ENCODE results near the gene AQR. TPM values are rescaled to one million over a fixed set of nuclear protein-coding genes. Genes with fewer than 3 reads are reported as not detected.

Gene AQR
- polyA plus RNA-seq, 1 of the 3 experiments (the other 2 are of a cell fraction), result 11.6 TPM

DNA sequence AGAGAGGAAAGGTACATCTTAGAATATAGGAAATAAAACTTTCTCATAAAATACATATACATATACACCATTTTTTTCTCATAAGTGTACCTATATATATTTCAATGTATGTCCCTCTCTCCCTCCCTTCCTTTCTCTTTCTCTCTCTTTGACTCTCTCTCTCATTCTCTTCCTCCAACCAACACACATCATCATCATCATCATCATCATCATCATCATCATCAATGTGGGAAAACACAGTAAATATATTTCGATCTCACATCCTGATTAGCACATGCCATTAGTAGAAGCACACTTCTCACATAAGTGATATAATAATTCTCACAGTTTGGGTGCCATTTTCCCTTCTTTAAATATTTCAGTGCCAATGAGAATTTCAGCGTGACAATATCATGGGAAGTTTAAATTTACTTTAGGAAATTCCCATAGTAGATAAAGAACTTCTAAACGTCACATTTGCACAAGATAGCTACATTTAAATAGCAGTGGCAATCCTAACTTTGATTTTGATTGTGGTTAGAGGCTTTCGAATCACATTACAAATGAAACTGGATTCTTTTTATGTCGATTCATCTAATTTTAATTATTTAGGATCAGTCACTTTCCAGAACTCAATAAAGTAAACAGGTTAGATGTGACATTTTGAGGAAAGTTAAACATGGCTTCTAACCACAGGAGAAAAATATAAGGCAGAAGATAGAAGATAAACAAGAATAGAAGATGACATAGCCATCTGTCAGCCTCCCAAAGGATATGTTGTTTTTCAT lies 141.2 kb downstream of the AQR start:
- Histone ChIP-seq H3K9me3 (no peaks in the 10 kb centered on the region), H3K4me2 (no peak overlapping the region), H3K36me3 (replicated peaks in 1 of 2; ENCODE audit: control insufficient read depth in 1 of 2, insufficient read depth in 2 of 2, low read length in 1 of 2) (no peaks in the 10 kb centered on the region), H3K4me1 (ENCODE audit: control insufficient read depth in 1 of 2, insufficient read depth in 2 of 2, low read depth in 1 of 2, low read length in 1 of 2) (no peaks in the 10 kb centered on the region), H2AFZ (ENCODE audit: low read depth) (peak overlapping the region; percentile 12; the same call in 1 of the 2 replicates), H3K9ac (no peak overlapping the region), H3K27ac (ENCODE audit: low read depth in 2 of 2, low read length in 1 of 2) (no peak overlapping the region), H3K4me3 (ENCODE audit: low read depth in 2 of 2, low read length in 1 of 2) (no peak overlapping the region), H3K79me2 (ENCODE audit: insufficient read depth) (no peaks in the 10 kb centered on the region), H3K9me2 (no peaks in the 10 kb centered on the region), H3K27me3 (ENCODE audit: insufficient read depth) (no peaks in the 10 kb centered on the region), H3F3A (replicated peaks; ENCODE audit: insufficient read depth) (no peaks in the 10 kb centered on the region), H4K20me1 (ENCODE audit: insufficient read depth) (no peaks in the 10 kb centered on the region)
- 74% methylated on average over 5 of the region's 5 CpGs for WGBS (ENCODE audit: low lambda C conversion rate)
- CTCF ChIA-PET, result no interaction called here
- no peak for DNase-seq
- POLR2A ChIA-PET, result no interaction called here
- TF ChIP-seq GATA2 (CRISPR knock-in tag; IDR thresholded peaks at IDR 0.05) (no peak), GABPA (IDR thresholded peaks at IDR 0.05; ENCODE audit: low read depth) (no peak), MEF2A (IDR thresholded peaks at IDR 0.05; ENCODE audit: borderline replicate concordance, low read depth) (no peak), RFX5 (IDR thresholded peaks at IDR 0.05; ENCODE audit: low read length) (no peak)
- TF ChIP-seq, protein P1, sequence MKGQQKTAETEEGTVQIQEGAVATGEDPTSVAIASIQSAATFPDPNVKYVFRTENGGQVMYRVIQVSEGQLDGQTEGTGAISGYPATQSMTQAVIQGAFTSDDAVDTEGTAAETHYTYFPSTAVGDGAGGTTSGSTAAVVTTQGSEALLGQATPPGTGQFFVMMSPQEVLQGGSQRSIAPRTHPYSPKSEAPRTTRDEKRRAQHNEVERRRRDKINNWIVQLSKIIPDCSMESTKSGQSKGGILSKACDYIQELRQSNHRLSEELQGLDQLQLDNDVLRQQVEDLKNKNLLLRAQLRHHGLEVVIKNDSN (IDR thresholded peaks at IDR 0.05; ENCODE audit: borderline replicate concordance, low read depth), result no peak

DNA sequence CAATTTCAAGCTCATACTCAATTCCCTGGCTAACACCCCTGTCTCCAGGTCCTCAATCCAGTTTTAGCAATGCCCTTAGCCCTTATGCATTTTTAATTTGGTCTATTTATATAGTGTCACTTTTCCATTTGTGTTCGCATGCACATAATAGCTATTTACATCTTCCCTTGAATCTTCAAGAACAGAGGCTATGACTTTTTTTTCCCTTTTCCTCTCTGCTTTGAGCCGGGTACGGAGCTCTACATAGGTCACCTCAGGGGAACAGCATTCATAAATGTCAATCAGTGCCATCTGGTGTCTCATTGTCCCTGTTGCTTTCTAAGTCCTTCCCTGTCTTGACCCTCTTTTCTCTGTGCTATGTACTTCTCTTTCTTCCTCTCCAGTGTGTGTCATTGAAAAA lies 147.7 kb downstream of the AQR start:
- 80% methylated on average over 3 of the region's 3 CpGs for WGBS (ENCODE audit: low lambda C conversion rate)
- ChIA-PET CTCF (interaction anchor here (0.9 to 1.5 kb wide), 2 partner anchors 20 to 113 kb away, joined by 3 to 4 read pairs; no protein-coding TSS in a partner anchor), POLR2A (no interaction called here)
- Histone ChIP-seq H3K9me2 (no peaks in the 10 kb centered on the region), H4K20me1 (ENCODE audit: insufficient read depth) (no peaks in the 10 kb centered on the region), H3K27me3 (ENCODE audit: insufficient read depth) (no peaks in the 10 kb centered on the region), H2AFZ (ENCODE audit: low read depth) (no peak overlapping the region), H3K9ac (no peak overlapping the region), H3K27ac (ENCODE audit: low read depth in 2 of 2, low read length in 1 of 2) (no peak overlapping the region), H3K9me3 (no peaks in the 10 kb centered on the region), H3K4me1 (ENCODE audit: control insufficient read depth in 1 of 2, insufficient read depth in 2 of 2, low read depth in 1 of 2, low read length in 1 of 2) (no peaks in the 10 kb centered on the region), H3K4me3 (ENCODE audit: low read depth in 2 of 2, low read length in 1 of 2) (no peak overlapping the region), H3K79me2 (ENCODE audit: insufficient read depth) (no peaks in the 10 kb centered on the region), H3K4me2 (no peak overlapping the region), H3K36me3 (replicated peaks in 1 of 2; ENCODE audit: control insufficient read depth in 1 of 2, insufficient read depth in 2 of 2, low read length in 1 of 2) (no peaks in the 10 kb centered on the region), H3F3A (replicated peaks; ENCODE audit: insufficient read depth) (peaks cover 20% of the 10 kb centered on the region)
- no peak for DNase-seq
- no peak for TF ChIP-seq SMC3 (IDR thresholded peaks at IDR 0.05; ENCODE audit: low read depth, low read length)
- no peak for TF ChIP-seq RXRA (IDR thresholded peaks at IDR 0.05; ENCODE audit: borderline replicate concordance, low read depth)
- TF ChIP-seq, protein P2, sequence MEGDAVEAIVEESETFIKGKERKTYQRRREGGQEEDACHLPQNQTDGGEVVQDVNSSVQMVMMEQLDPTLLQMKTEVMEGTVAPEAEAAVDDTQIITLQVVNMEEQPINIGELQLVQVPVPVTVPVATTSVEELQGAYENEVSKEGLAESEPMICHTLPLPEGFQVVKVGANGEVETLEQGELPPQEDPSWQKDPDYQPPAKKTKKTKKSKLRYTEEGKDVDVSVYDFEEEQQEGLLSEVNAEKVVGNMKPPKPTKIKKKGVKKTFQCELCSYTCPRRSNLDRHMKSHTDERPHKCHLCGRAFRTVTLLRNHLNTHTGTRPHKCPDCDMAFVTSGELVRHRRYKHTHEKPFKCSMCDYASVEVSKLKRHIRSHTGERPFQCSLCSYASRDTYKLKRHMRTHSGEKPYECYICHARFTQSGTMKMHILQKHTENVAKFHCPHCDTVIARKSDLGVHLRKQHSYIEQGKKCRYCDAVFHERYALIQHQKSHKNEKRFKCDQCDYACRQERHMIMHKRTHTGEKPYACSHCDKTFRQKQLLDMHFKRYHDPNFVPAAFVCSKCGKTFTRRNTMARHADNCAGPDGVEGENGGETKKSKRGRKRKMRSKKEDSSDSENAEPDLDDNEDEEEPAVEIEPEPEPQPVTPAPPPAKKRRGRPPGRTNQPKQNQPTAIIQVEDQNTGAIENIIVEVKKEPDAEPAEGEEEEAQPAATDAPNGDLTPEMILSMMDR (IDR thresholded peaks at IDR 0.05), result no peak
- TF ChIP-seq, protein P3, sequence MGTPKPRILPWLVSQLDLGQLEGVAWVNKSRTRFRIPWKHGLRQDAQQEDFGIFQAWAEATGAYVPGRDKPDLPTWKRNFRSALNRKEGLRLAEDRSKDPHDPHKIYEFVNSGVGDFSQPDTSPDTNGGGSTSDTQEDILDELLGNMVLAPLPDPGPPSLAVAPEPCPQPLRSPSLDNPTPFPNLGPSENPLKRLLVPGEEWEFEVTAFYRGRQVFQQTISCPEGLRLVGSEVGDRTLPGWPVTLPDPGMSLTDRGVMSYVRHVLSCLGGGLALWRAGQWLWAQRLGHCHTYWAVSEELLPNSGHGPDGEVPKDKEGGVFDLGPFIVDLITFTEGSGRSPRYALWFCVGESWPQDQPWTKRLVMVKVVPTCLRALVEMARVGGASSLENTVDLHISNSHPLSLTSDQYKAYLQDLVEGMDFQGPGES (IDR thresholded peaks at IDR 0.05; ENCODE audit: low read depth, low read length), result no peak
- no peak for TF ChIP-seq JUND (IDR thresholded peaks at IDR 0.05)
- TF ChIP-seq CHD2 (IDR thresholded peaks at IDR 0.05; ENCODE audit: low read length, partially characterized antibody), result no peak
- no peak for TF ChIP-seq TAF1 (IDR thresholded peaks at IDR 0.05; ENCODE audit: borderline replicate concordance, low read depth, low read length)
- TF ChIP-seq, protein P4, sequence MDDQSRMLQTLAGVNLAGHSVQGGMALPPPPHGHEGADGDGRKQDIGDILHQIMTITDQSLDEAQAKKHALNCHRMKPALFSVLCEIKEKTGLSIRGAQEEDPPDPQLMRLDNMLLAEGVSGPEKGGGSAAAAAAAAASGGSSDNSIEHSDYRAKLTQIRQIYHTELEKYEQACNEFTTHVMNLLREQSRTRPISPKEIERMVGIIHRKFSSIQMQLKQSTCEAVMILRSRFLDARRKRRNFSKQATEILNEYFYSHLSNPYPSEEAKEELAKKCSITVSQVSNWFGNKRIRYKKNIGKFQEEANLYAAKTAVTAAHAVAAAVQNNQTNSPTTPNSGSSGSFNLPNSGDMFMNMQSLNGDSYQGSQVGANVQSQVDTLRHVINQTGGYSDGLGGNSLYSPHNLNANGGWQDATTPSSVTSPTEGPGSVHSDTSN (IDR thresholded peaks at IDR 0.05), result no peak
- TF ChIP-seq, protein P5, sequence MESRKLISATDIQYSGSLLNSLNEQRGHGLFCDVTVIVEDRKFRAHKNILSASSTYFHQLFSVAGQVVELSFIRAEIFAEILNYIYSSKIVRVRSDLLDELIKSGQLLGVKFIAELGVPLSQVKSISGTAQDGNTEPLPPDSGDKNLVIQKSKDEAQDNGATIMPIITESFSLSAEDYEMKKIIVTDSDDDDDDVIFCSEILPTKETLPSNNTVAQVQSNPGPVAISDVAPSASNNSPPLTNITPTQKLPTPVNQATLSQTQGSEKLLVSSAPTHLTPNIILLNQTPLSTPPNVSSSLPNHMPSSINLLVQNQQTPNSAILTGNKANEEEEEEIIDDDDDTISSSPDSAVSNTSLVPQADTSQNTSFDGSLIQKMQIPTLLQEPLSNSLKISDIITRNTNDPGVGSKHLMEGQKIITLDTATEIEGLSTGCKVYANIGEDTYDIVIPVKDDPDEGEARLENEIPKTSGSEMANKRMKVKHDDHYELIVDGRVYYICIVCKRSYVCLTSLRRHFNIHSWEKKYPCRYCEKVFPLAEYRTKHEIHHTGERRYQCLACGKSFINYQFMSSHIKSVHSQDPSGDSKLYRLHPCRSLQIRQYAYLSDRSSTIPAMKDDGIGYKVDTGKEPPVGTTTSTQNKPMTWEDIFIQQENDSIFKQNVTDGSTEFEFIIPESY (IDR thresholded peaks at IDR 0.05; ENCODE audit: borderline replicate concordance, low read depth), result no peak
- TF ChIP-seq MEF2A (IDR thresholded peaks at IDR 0.05; ENCODE audit: borderline replicate concordance, low read depth), result no peak
- TF ChIP-seq, protein P6, sequence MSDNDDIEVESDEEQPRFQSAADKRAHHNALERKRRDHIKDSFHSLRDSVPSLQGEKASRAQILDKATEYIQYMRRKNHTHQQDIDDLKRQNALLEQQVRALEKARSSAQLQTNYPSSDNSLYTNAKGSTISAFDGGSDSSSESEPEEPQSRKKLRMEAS (IDR thresholded peaks at IDR 0.05; ENCODE audit: low read depth), result no peak
- TF ChIP-seq FOSL2 (IDR thresholded peaks at IDR 0.05; ENCODE audit: borderline replicate concordance, low read depth), result no peak
- TF ChIP-seq MXI1 (IDR thresholded peaks at IDR 0.05; ENCODE audit: low read depth, low read length), result no peak
- TF ChIP-seq FOXJ3 (CRISPR knock-in tag; IDR thresholded peaks at IDR 0.05), result no peak
- no peak for TF ChIP-seq ELF1 (IDR thresholded peaks at IDR 0.05)
- no peak for TF ChIP-seq RFX5 (IDR thresholded peaks at IDR 0.05; ENCODE audit: low read length)
- no peak for TF ChIP-seq EP300 (IDR thresholded peaks at IDR 0.05; ENCODE audit: borderline replicate concordance in 1 of 2, low read depth in 1 of 2, low read length in 1 of 2)
- TF ChIP-seq TCF12 (IDR thresholded peaks at IDR 0.05), result no peak
